Natural killer cell (primary cell): ENCODE measurements around the gene CRB3. TPM values are rescaled to one million over a fixed set of nuclear protein-coding genes. Genes with fewer than 3 reads are reported as not detected.

Source experiments
- ATAC-seq, 3 donors: fragments of 150-1000 bp in 2 of 3; fragments of 200-7000 bp in 1 of 3; cut with Tn5 transposase; 1 replicate in 1 of 3; 2 replicates in 2 of 3; pipeline ENCODE4 v1.10.0; 2021; ENCODE audit warnings: mild to moderate bottlenecking in 2 of 3, moderate library complexity in 2 of 3
- DNase-seq, 2 donors: peaks; one replicate each; pipeline versions ENCODE4 v3.0.0 to v3.0.0-alpha.2; 2013 to 2021; ENCODE audit warnings: mixed read lengths in 1 of 2
- H3K27ac ChIP-seq: one replicate; pipeline ENCODE4 v1.5.1; 2013; ENCODE audit warnings: mild to moderate bottlenecking, low read length
- H3K27me3 ChIP-seq: one replicate; pipeline ENCODE4 v1.6.1; 2013; ENCODE audit warnings: low read length; ENCODE audit not compliant: control insufficient read depth, insufficient read depth
- H3K36me3 ChIP-seq: one replicate; pipeline ENCODE4 v1.6.1; 2013; ENCODE audit warnings: low read length; ENCODE audit not compliant: control insufficient read depth, insufficient read depth
- H3K4me1 ChIP-seq: one replicate; pipeline ENCODE4 v1.6.1; 2013; ENCODE audit warnings: low read length; ENCODE audit not compliant: control insufficient read depth, insufficient read depth
- H3K4me3 ChIP-seq: one replicate; pipeline ENCODE4 v1.5.1; 2013; ENCODE audit warnings: low read length
- H3K9me3 ChIP-seq: one replicate; pipeline ENCODE4 v1.6.1; 2013; ENCODE audit warnings: low read length; ENCODE audit not compliant: control insufficient read depth, insufficient read depth
- H3K27ac Mint-ChIP-seq, 2 donors: one replicate each; pipeline ENCODE4 v1.8.0; 2022; ENCODE audit warnings: mild to moderate bottlenecking in 2 of 2, mixed read lengths in 2 of 2, moderate library complexity in 1 of 2
- H3K27me3 Mint-ChIP-seq, 2 donors: one replicate each; pipeline ENCODE4 v1.8.0; 2022; ENCODE audit warnings: low read depth in 2 of 2, mixed read lengths in 2 of 2
- H3K36me3 Mint-ChIP-seq: one replicate; pipeline ENCODE4 v1.8.0; 2022; ENCODE audit warnings: mixed read lengths
- H3K4me1 Mint-ChIP-seq, 2 donors: one replicate each; pipeline ENCODE4 v1.8.0; 2022; ENCODE audit warnings: mixed read lengths in 2 of 2
- H3K4me3 Mint-ChIP-seq: one replicate; pipeline ENCODE4 v1.8.0; 2022; ENCODE audit warnings: mild to moderate bottlenecking, moderate library complexity, mixed read lengths
- H3K9me3 Mint-ChIP-seq, 2 donors: one replicate each; pipeline ENCODE4 v1.8.0; 2022; ENCODE audit warnings: mixed read lengths in 2 of 2
- WGBS: methylation state at CpG from one replicate; pipeline ENCODE4 v1.1.7; 2013; ENCODE audit warnings: missing lambda C conversion rate; ENCODE audit not compliant: insufficient coverage; 5-methylcytosine and 5-hydroxymethylcytosine counted together
- intact Hi-C: fragments of 100-400 bp; cut with micrococcal nuclease; formaldehyde crosslinking; loops from one replicate; pipeline ENCODE4 v1.14.2; 2022
- total RNA-seq, 4 donors: library from RNA; stranded (reverse); fragments of 120-200 nt in 1 of 4; gene quantifications; one replicate each; pipeline versions ENCODE4 v1.2.3 to v1.2.4, GENCODE V29; 2013 to 2022
- TF ChIP-seq, protein P1 (sequence below): fragments of 200-600 bp; IDR thresholded peaks from one replicate; pipeline ENCODE4 v1.8.0; 2022; ENCODE audit warnings: antibody characterized with exemption

CRB3 gene
- total RNA-seq, 3 donors from 2014 or later (not counting 1 experiment from before 2014, with no cell fraction given) = 0.59 to 1.1 TPM; not detected in 1

GRCh38 chr19:6479836-6480398 lies 15.8 kb downstream of the CRB3 start:
- TF ChIP-seq, protein P1, sequence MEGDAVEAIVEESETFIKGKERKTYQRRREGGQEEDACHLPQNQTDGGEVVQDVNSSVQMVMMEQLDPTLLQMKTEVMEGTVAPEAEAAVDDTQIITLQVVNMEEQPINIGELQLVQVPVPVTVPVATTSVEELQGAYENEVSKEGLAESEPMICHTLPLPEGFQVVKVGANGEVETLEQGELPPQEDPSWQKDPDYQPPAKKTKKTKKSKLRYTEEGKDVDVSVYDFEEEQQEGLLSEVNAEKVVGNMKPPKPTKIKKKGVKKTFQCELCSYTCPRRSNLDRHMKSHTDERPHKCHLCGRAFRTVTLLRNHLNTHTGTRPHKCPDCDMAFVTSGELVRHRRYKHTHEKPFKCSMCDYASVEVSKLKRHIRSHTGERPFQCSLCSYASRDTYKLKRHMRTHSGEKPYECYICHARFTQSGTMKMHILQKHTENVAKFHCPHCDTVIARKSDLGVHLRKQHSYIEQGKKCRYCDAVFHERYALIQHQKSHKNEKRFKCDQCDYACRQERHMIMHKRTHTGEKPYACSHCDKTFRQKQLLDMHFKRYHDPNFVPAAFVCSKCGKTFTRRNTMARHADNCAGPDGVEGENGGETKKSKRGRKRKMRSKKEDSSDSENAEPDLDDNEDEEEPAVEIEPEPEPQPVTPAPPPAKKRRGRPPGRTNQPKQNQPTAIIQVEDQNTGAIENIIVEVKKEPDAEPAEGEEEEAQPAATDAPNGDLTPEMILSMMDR = no peak
- H3K9me3 ChIP-seq = no peaks in the 10 kb centered on the region
- no peaks in the 10 kb centered on the region for H3K27me3 Mint-ChIP-seq
- no peak for ATAC-seq
- H3K4me3 Mint-ChIP-seq = peak overlapping the region; percentile 94
- peak overlapping the region; percentile 95 to 99 for H3K27ac Mint-ChIP-seq
- no peak for DNase-seq
- H3K27ac ChIP-seq = peak overlapping the region; percentile 20
- H3K36me3 Mint-ChIP-seq = no peaks in the 10 kb centered on the region
- no peaks in the 10 kb centered on the region for H3K27me3 ChIP-seq
- no peak overlapping the region for H3K4me3 ChIP-seq
- intact Hi-C loops = loop anchor here (2.0 kb wide), 1 partner anchor 19 kb away; no protein-coding TSS in a partner anchor
- peaks cover 46% of the 10 kb centered on the region for H3K4me1 ChIP-seq
- peaks cover 33% of the 10 kb centered on the region for H3K36me3 ChIP-seq
- no peaks in the 10 kb centered on the region for H3K9me3 Mint-ChIP-seq
- H3K4me1 Mint-ChIP-seq = peaks cover 41 to 46% of the 10 kb centered on the region in 2 donors
- WGBS = 77% methylated on average over 7 of the region's 7 CpGs

DNA sequence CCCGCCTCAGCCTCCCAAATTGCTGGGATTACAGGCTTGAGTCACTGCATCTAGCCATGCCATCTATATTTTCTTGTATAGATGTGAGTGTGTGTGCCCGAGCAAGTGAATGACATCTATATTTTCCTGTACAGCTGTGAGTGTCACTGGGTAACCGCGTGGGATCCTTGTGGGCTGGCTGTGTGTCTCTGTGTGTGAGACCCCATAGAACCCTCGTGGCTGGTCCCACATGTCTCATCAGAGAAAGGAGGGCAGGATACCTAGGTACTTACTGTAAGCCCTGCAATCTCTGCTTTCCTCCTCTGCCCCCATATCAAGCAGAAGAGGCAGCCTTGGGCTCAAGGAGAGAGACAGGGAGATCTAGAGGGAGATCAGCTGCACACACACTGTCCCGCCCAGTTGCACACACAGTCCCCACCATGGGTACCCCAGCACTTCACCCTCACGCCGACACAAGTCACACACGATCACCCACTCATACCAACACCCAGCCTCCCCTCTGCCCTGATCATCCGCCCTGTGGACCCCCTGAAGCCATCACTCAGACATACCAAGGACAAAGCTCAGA lies 16.9 kb downstream of the CRB3 start:
- no peaks in the 10 kb centered on the region for H3K9me3 ChIP-seq
- ATAC-seq = peak; percentile 20 to 23 (median 22)
- peaks cover 23% of the 10 kb centered on the region for H3K36me3 ChIP-seq
- peak overlapping the region; percentile 90 for H3K27ac ChIP-seq
- 15% methylated on average over 10 of the region's 10 CpGs for WGBS
- H3K4me1 Mint-ChIP-seq = peaks cover 41 to 46% of the 10 kb centered on the region in 2 donors
- H3K27me3 Mint-ChIP-seq = no peaks in the 10 kb centered on the region
- peaks cover 46% of the 10 kb centered on the region for H3K4me1 ChIP-seq
- intact Hi-C loops = loop anchor here (2.0 kb wide), 1 partner anchor 20 kb away; no protein-coding TSS in a partner anchor
- no peaks in the 10 kb centered on the region for H3K36me3 Mint-ChIP-seq
- TF ChIP-seq, protein P1 = no peak
- peak overlapping the region; percentile 71 for H3K4me3 ChIP-seq
- no peaks in the 10 kb centered on the region for H3K9me3 Mint-ChIP-seq
- peak overlapping the region; percentile 94 for H3K4me3 Mint-ChIP-seq
- peak overlapping the region; percentile 95 to 99 for H3K27ac Mint-ChIP-seq
- no peaks in the 10 kb centered on the region for H3K27me3 ChIP-seq
- DNase-seq = peak; percentile 35 to 40

DNA sequence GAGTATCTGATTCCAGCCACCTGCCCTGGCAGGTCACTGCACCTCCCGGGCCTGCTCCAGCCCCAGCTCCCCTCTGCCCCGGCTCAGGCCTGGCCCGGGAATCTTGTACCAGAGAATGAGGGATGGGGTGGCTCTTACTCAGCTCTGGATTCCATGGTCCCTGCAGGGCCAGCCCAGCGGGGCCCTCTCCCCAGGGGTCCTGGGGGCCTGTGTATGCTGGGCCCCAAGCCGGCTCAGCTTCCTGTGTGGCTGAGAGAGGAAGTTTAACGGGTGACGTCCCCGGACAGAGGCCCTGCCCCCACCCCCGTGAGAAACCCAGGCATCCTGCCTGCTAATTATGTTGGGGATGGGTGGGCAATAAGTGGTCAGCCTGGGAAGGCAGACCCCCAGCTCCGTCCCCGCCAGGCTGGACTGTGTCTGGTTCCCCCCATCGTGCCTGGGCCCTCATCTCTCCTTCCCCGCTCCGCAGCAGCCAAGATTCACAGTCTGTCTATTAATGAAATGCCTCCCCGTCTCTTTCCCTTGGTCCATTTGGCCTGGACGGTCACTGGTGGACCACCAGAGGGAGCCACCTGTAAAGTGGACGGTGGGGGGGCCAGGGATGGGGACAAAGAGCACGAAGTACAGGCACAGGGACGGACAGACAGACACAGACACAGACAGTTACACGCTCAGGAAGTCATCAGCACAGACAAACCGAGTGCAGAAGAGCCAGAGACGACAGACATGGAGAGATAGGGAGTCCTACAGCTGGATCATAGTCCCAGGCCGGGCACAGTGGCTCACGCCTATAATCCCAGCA lies 17.7 kb downstream of the CRB3 start, which contains the start of gene DENND1C:
Gene DENND1C, minus strand, starts transcription at position 247 of the 802 bp plus-strand sequence. Its CDS starts 92 bp downstream, at position 155.
- peaks cover 46% of the 10 kb centered on the region for H3K4me1 ChIP-seq
- Mint-ChIP-seq H3K4me1 (peaks cover 41 to 46% of the 10 kb centered on the region in 2 donors), H3K27ac (peak within 1 kb of the TSS; percentile 95 to 99), H3K4me3 (peak within 1 kb of the TSS; percentile 94), H3K36me3 (no peaks in the 10 kb centered on the region), H3K27me3 (no peaks in the 10 kb centered on the region), H3K9me3 (no peaks in the 10 kb centered on the region)
- H3K27ac ChIP-seq = peak within 1 kb of the TSS; percentile 90
- H3K4me3 ChIP-seq = peak within 1 kb of the TSS; percentile 71
- peak; percentile 69 to 80 for DNase-seq
- peak; percentile 86 to 94 (median 89) for ATAC-seq
- 10% methylated on average over 24 of the region's 24 CpGs for WGBS
- peaks cover 15% of the 10 kb centered on the region for H3K36me3 ChIP-seq
- TF ChIP-seq, protein P1 = peak; percentile 46
- intact Hi-C loops = loop anchor here (2.0 kb wide), 1 partner anchor 21 kb away; no protein-coding TSS in a partner anchor
- no peaks in the 10 kb centered on the region for H3K27me3 ChIP-seq
- H3K9me3 ChIP-seq = no peaks in the 10 kb centered on the region
